ENCODE measurements around the gene NKAPL. TPM values are rescaled to one million over a fixed set of nuclear protein-coding genes. Genes with fewer than 3 reads are reported as not detected.

The NKAPL gene
- 0.23 and 0.76 TPM in 2 replicates for total RNA-seq

DNA sequence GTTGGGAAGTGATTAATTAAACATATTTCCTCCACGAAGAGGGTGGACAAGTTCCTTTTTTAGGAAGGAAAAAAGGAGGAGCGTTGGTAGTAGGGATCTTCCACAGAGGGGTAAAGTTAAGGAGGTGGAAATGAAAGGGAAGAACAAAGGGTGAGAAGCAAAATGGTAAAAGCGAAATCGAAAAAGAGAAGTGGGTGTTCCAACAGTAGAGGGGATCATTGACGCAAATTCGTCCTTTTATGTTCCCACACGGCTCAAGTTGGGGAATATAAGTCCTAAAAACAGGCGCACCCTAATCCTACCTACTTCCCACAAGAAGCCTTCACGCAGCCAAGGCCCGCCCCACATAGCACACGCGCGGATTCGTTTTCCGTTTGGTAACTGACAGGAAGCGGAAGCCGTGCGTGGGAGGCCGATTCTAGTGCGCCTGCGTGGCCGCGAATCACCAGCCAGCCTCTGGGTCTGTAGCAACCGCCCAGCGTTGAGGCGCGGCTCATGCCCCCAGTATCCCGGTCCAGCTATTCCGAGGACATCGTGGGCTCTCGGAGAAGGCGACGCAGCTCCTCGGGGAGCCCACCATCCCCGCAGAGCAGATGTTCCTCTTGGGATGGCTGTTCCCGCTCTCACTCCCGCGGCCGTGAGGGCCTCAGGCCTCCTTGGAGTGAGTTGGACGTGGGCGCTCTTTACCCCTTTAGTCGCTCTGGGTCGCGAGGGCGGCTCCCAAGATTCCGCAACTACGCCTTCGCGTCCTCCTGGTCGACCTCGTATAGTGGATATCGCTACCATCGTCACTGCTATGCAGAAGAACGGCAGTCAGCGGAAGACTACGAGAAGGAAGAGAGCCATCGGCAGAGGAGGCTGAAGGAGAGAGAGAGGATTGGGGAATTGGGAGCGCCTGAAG lies at the start of gene NKAPL:
Gene NKAPL, plus strand, starts transcription at position 421 of the 901 bp plus-strand sequence. Its CDS starts 75 bp downstream, at position 496.

DNA sequence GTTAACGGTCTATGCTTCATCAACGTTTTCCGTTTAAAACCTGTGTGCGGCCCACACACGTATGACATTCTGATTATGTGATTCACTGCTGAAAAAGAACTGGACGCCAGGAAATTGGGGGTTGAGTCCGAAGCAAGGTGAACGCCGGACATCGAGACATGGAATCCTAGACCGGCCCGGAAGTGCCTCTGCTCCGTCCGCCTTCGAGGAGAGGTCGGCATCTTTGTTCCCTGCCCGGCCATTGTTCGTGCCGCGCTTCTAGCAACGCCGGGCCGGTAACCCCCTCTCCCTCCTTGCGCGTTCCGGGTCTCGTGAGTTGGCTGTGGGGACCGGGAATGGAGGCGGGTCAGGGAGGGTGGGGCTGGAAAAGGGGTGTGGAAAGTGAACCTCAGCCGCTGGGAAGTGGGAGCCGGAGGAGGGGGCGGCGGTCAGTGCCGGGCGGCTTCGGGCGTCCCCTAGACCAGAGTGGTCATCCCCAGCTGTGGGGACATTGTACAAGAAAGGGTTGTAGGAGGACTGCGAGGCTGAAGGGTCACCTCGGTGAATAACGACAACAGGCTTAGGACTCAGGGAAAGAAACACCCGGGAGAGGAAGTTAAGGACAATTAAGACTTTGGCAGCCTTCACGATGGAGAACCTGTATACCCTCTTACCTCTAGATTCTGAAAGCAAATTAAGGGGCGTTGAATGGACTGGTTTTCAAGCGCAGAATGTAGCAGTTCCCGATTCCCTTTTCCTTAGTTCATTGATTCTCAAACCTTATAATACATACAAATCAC lies 33.9 kb upstream of the NKAPL start, which contains the start of gene ZSCAN9:
Gene ZSCAN9, plus strand, starts transcription at position 220 of the 779 bp plus-strand sequence. CDS start 1,810 bp downstream, outside the sequence.

DNA sequence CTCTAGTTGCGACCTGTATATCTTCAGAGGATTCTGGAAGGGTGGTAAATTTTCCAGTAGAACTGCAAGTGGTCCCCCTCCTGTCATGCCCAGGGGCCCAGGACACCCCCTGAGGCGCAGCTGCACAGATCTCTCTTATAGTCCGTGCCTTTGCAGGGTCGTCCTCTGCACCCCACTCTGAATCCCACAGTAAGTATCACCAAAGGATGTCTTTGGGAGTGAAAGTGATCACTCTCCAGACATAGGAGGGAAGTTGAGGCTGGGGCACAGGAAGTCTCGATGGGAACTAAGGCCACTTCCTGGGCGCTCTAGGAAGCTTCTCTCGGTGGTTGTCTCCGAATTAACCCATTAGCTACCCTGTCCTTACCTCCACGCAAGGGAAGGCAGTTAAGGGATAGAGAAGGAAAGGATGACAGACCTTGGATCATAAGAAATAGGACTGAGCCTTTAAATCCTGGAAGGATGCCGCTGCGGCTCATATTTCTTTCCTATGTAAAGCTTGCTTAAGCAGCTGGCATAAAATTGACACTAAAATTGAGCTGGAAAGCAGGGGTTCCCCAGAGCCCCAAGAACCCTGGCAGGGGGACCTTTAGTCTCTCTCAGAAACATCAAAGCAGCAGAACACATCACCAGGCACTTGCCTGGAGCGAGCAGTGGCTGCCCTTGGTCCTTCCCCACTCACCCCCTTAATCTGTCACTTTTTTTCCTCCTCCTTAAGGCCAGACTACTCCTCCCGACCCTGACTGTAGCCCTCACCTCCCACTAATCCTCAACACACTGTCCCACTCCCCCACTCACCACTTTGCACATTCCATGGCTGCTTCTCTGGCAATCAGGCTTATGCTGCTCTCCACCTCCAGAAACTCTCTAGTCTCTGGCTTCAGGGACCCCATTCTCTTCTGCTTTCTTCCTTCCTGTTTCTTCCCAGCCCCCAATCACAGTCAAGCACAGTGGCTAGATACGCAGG lies 6.8 kb upstream of the NKAPL start, which contains the start of gene ZKSCAN4:
Gene ZKSCAN4, minus strand, starts transcription at position 261 of the 967 bp plus-strand sequence. CDS start 289 bp downstream, outside the sequence.

DNA sequence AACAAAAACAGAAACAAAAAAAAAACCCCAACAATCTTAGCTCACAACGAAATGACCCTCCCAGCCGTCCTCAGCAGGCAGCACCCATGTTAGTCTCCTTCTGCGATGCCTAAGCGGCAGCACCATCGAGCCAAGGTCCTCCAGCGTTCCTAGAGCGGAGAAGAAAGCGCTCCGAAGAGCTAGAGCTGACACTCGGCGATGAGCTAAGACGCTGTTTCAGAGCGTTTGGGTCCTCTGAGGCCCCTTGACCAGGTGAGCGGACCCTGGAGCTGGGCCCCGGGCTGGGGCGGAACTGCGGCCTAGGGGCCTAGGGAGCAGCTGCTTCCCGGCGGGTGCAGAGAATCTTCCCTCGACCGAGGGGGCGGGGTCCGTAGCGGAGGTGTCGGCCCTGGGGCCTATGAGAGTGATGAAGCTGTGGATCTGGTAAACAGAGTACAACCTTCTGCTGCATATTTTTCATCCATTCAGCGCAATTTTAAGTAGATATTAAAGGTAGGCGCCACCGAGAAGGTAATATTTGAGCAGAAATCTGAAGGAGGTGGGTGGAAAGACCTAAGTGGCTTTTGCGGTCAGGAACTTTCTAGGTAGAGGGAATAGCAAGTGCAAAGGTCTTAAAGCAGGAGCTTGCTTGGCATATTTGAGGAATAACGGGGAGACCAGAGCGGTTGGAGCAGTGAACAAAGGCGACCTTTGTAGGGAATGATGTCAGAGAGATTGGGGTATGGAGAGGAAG lies 8.0 kb downstream of the NKAPL start, which contains the start of gene ZSCAN26:
Gene ZSCAN26, plus strand, starts transcription at position 182 of the 733 bp plus-strand sequence. CDS start 4,777 bp downstream, outside the sequence.

DNA sequence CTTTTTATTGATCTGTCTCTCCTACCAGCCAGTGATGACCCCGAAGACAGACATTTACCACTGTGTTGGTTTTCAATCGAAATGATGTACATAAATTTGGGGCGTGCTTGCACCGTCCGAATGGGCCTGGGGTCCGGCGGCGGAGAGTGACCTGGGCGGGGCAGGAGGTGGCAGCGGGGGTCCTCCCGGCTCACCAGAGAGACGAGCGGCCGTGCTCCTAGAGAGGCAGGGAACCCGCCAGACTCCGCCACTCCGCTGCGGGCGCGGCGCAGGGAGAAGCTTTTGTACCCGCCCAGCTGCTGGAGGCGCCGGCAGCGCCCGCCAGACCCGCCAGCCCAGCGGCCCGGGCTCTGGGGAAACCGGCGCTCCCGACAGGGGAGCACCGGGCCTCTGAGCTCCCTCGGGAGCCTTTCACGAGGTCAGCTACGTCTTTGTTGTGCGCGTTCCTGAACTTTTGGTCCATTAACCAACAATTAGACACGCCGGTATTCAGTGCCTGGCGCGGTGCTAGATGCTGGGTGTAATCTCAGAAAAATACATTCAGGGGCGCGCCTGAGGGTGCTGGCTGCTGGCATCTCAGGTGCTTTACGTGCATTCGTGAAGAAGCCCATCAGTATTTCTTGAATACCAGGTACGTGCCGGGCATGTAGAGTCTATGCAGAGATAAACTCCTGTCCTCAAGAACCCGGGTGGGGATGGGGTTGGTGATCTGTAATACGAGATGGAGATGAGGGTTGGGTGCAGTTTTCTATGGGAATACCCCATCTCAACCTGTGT lies 22.4 kb downstream of the NKAPL start, which contains the start of gene PGBD1:
Gene PGBD1, plus strand, starts transcription at position 285 of the 777 bp plus-strand sequence. CDS start 2,242 bp downstream, outside the sequence.

Other genes with a start within 250 kb of the NKAPL start
- gene ZNF165, start 178.7 kb upstream of the NKAPL start, total RNA-seq = 3.0 and 4.7 TPM in 2 replicates
- gene ZSCAN16, start 134.7 kb upstream of the NKAPL start, total RNA-seq = 0.30 and 1.5 TPM in 2 replicates
- 5.0 and 6.7 TPM in 2 replicates for gene ZKSCAN8, start 117.4 kb upstream of the NKAPL start, total RNA-seq
- 4.2 and 6.6 TPM in 2 replicates for gene ZSCAN9, start 34.0 kb upstream of the NKAPL start, total RNA-seq
- 1.7 and 2.4 TPM in 2 replicates for gene ZKSCAN4, start 7.0 kb upstream of the NKAPL start, total RNA-seq
- 5.4 and 7.2 TPM in 2 replicates for gene ZSCAN26, start 7.8 kb downstream of the NKAPL start, total RNA-seq
- 3.5 and 3.9 TPM in 2 replicates for gene PGBD1, start 22.3 kb downstream of the NKAPL start, total RNA-seq
- 1.1 and 1.9 TPM in 2 replicates for gene ZSCAN31, start 76.9 kb downstream of the NKAPL start, total RNA-seq
- gene ZKSCAN3, start 90.7 kb downstream of the NKAPL start, total RNA-seq = 1.1 and 2.7 TPM in 2 replicates
- 3.0 TPM in 2 replicates for gene ZSCAN12, start 140.4 kb downstream of the NKAPL start, total RNA-seq
- 0.87 and 2.5 TPM in 2 replicates for gene ZSCAN23, start 184.2 kb downstream of the NKAPL start, total RNA-seq